Vagina (tissue), 2 donors: ENCODE measurements around the gene AMZ2. TPM values are rescaled to one million over a fixed set of nuclear protein-coding genes. Genes with fewer than 3 reads are reported as not detected.

Experiments used
- DNase-seq, 2 donors: peaks; one replicate each; pipeline ENCODE4 v3.0.0-alpha.2; 2017; ENCODE audit errors: extremely low spot score in 2 of 2
- H3K27ac ChIP-seq: fragments of 200-600 bp; sonication (generic); one replicate; pipeline ENCODE4 v1.5.1; 2019
- H3K27me3 ChIP-seq: fragments of 200-600 bp; sonication (generic); one replicate; pipeline ENCODE4 v1.5.1; 2019
- H3K36me3 ChIP-seq, 2 donors: fragments of 200-600 bp; sonication (generic); one replicate each; pipeline ENCODE4 v1.5.1; 2017 to 2019
- H3K4me1 ChIP-seq: fragments of 200-600 bp; sonication (generic); one replicate; pipeline ENCODE4 v1.5.1; 2019
- H3K4me3 ChIP-seq, 2 donors: fragments of 200-600 bp; sonication (generic); 1 replicate in 1 of 2; 2 replicates in 1 of 2; pipeline ENCODE4 v1.5.1; 2016 to 2019
- H3K9me3 ChIP-seq: fragments of 200-600 bp; sonication (generic); one replicate; pipeline ENCODE4 v1.5.1; 2019
- CTCF ChIP-seq, 3 experiments: fragments of 450-650 bp in 2 of 3; fragments of 200-600 bp in 1 of 3; sonication (generic) in 1 of 3; IDR thresholded peaks; one replicate each; pipeline ENCODE4 v1.5.1; 2017 to 2019; ENCODE audit warnings: antibody characterized with exemption in 3 of 3, mild to moderate bottlenecking in 2 of 3, moderate library complexity in 2 of 3
- POLR2A ChIP-seq, 2 donors: fragments of 450-650 bp; IDR thresholded peaks; one replicate each; pipeline ENCODE4 v1.6.1; 2017; ENCODE audit warnings: antibody characterized with exemption in 2 of 2, mild to moderate bottlenecking in 2 of 2, moderate library complexity in 2 of 2
- POLR2AphosphoS5 ChIP-seq, 2 donors: sonication (generic); formaldehyde crosslinking; IDR thresholded peaks; one replicate each; pipeline ENCODE4 v1.9.0; 2017; ENCODE audit warnings: antibody characterized with exemption in 2 of 2, mild to moderate bottlenecking in 2 of 2, low read depth in 1 of 2; ENCODE audit not compliant: insufficient read depth in 1 of 2
- intact Hi-C: fragments of 100-400 bp; cut with DNase I; formaldehyde crosslinking; loops from one replicate; pipeline ENCODE4 v1.15.1; 2023
- total RNA-seq: library from RNA; depleted of rRNA; stranded (reverse); fragments of >200 nt; gene quantifications from one replicate; pipeline ENCODE4 v1.2.3, GENCODE V29; 2016

AMZ2 gene
- total RNA-seq, 1 donor from 2014 or later = 39.8 TPM

GRCh38 chr17:68239632-68240366 is 8.0 kb upstream of the AMZ2 start:
- H3K4me3 ChIP-seq = no peak overlapping the region
- TF ChIP-seq POLR2A (IDR thresholded peaks at IDR 0.05) (no peak), CTCF (IDR thresholded peaks at IDR 0.05) (no peak), POLR2AphosphoS5 (IDR thresholded peaks at IDR 0.05; ENCODE audit: insufficient read depth in 1 of 2, low read depth in 1 of 2) (no peak)
- H3K9me3 ChIP-seq = no peaks in the 10 kb centered on the region
- peaks cover 7% of the 10 kb centered on the region for H3K4me1 ChIP-seq
- intact Hi-C loops = no loop called here
- H3K27ac ChIP-seq = no peak overlapping the region
- no peak for DNase-seq
- H3K36me3 ChIP-seq = no peaks in the 10 kb centered on the region
- H3K27me3 ChIP-seq = no peaks in the 10 kb centered on the region

- peak overlapping the region; percentile 91 to 96 for H3K4me3 ChIP-seq
- DNase-seq = no peak
- H3K27me3 ChIP-seq = no peaks in the 10 kb centered on the region
- peak overlapping the region; percentile 99 for H3K27ac ChIP-seq
- TF ChIP-seq POLR2AphosphoS5 (IDR thresholded peaks at IDR 0.05; ENCODE audit: insufficient read depth in 1 of 2, low read depth in 1 of 2) = no peak
- TF ChIP-seq POLR2A (IDR thresholded peaks at IDR 0.05) = no peak
- TF ChIP-seq CTCF (IDR thresholded peaks at IDR 0.05) = no peak
- peaks cover 23% of the 10 kb centered on the region for H3K4me1 ChIP-seq
- no peaks in the 10 kb centered on the region for H3K9me3 ChIP-seq
- intact Hi-C loops = loop anchor here (5.0 kb wide), 1 partner anchor 211 kb away; the partner anchor contains the start of gene WIPI1
- peaks cover 0 to 8% of the 10 kb centered on the region in 2 donors for H3K36me3 ChIP-seq
Measured at GRCh38 chr17:68246271-68247028, 1.4 kb upstream of the AMZ2 start.

- peak overlapping the region; percentile 91 to 96 for H3K4me3 ChIP-seq
- H3K27me3 ChIP-seq = no peaks in the 10 kb centered on the region
- intact Hi-C loops = loop anchor here (5.0 kb wide), 1 partner anchor 209 kb away; the partner anchor contains the start of gene WIPI1
- no peak for TF ChIP-seq POLR2A (IDR thresholded peaks at IDR 0.05)
- no peak for TF ChIP-seq CTCF (IDR thresholded peaks at IDR 0.05)
- TF ChIP-seq POLR2AphosphoS5 (IDR thresholded peaks at IDR 0.05; ENCODE audit: insufficient read depth in 1 of 2, low read depth in 1 of 2) = no peak
- H3K36me3 ChIP-seq = peaks cover 0 to 15% of the 10 kb centered on the region in 2 donors
- DNase-seq = no peak
- peaks cover 23% of the 10 kb centered on the region for H3K4me1 ChIP-seq
- H3K9me3 ChIP-seq = no peaks in the 10 kb centered on the region
- H3K27ac ChIP-seq = peak overlapping the region; percentile 99
Measured at GRCh38 chr17:68248199-68248825, 469 bp downstream of the AMZ2 start.

- intact Hi-C loops = loop anchor here (5.0 kb wide), 1 partner anchor 208 kb away; the partner anchor contains the start of gene WIPI1
- no peaks in the 10 kb centered on the region for H3K9me3 ChIP-seq
- TF ChIP-seq CTCF (IDR thresholded peaks at IDR 0.05) (no peak), POLR2A (IDR thresholded peaks at IDR 0.05) (no peak), POLR2AphosphoS5 (IDR thresholded peaks at IDR 0.05; ENCODE audit: insufficient read depth in 1 of 2, low read depth in 1 of 2) (no peak)
- peak overlapping the region; percentile 91 to 96 for H3K4me3 ChIP-seq
- peaks cover 23% of the 10 kb centered on the region for H3K4me1 ChIP-seq
- H3K36me3 ChIP-seq = peaks cover 0 to 15% of the 10 kb centered on the region in 2 donors
- H3K27ac ChIP-seq = peak overlapping the region; percentile 99
- DNase-seq = no peak
- H3K27me3 ChIP-seq = no peaks in the 10 kb centered on the region
Measured at GRCh38 chr17:68248891-68249290, 1.0 kb downstream of the AMZ2 start.
